8988T (cell line): Measurements from ENCODE around the gene BCAP31.
"Not testable (repeated sequence)": the region's sequence is repeated elsewhere in the genome, so short reads cannot be mapped to it uniquely, and the experiment has no call there.

Source experiments
- DNase-seq: peaks from one replicate; pipeline ENCODE4 v3.0.0; 2011

BCAP31 gene

GRCh38 chrX:153707406-153707805 lies 16.8 kb downstream of the BCAP31 start:
- DNase-seq, result no peak

- DNase-seq, result no peak
Measured at GRCh38 chrX:153706799-153707198, 17.4 kb downstream of the BCAP31 start.

- not testable (repeated sequence) for DNase-seq
Measured at GRCh38 chrX:153705403-153706060, 18.7 kb downstream of the BCAP31 start.

GRCh38 chrX:153704631-153705402 lies 19.4 kb downstream of the BCAP31 start:
- DNase-seq, result not testable (repeated sequence)

- no peak for DNase-seq
Measured at GRCh38 chrX:153704021-153704526, 20.1 kb downstream of the BCAP31 start.

- DNase-seq, result no peak
Measured at GRCh38 chrX:153703036-153703370, 21.2 kb downstream of the BCAP31 start.

GRCh38 chrX:153702336-153703035 lies 21.7 kb downstream of the BCAP31 start:
- DNase-seq, result no peak

GRCh38 chrX:153701706-153702105 lies 22.5 kb downstream of the BCAP31 start:
- no peak for DNase-seq

- DNase-seq, result no peak
Measured at GRCh38 chrX:153700967-153701366, 23.2 kb downstream of the BCAP31 start.

- DNase-seq, result no peak
Measured at GRCh38 chrX:153700376-153700945, 23.7 kb downstream of the BCAP31 start.

- DNase-seq, result not testable (repeated sequence)
Measured at GRCh38 chrX:153699784-153700371, 24.3 kb downstream of the BCAP31 start.

- not testable (repeated sequence) for DNase-seq
Measured at GRCh38 chrX:153699210-153699783, 24.9 kb downstream of the BCAP31 start.

GRCh38 chrX:153697924-153698865 lies 26.0 kb downstream of the BCAP31 start:
- DNase-seq, result no peak

GRCh38 chrX:153696986-153697722 lies 27.0 kb downstream of the BCAP31 start:
- DNase-seq, result not testable (repeated sequence)

GRCh38 chrX:153696538-153696937 lies 27.6 kb downstream of the BCAP31 start:
- not testable (repeated sequence) for DNase-seq

- DNase-seq, result no peak
Measured at GRCh38 chrX:153696100-153696499, 28.1 kb downstream of the BCAP31 start.

- no peak for DNase-seq
Measured at GRCh38 chrX:153694687-153695270, 29.4 kb downstream of the BCAP31 start.

- not testable (repeated sequence) for DNase-seq
Measured at GRCh38 chrX:153694256-153694655, 29.9 kb downstream of the BCAP31 start.

GRCh38 chrX:153693216-153694086 lies 30.7 kb downstream of the BCAP31 start:
- DNase-seq, result no peak
